ENCODE measurements around the gene PELI1.
"Not testable (repeated sequence)": the region's sequence is repeated elsewhere in the genome, so short reads cannot be mapped to it uniquely, and the experiment has no call there.

The PELI1 gene

GRCh38 chr2:64101141-64101591, 43.1 kb downstream of the PELI1 start:
- no peak overlapping the region for H3K4me3 ChIP-seq (ENCODE audit: low read depth, low read length)
- H3K36me3 ChIP-seq (ENCODE audit: control insufficient read depth, insufficient read depth, low read length), result peaks cover 2% of the 10 kb centered on the region
- H3K9ac ChIP-seq (ENCODE audit: low read depth, low read length), result no peak overlapping the region
- peaks cover 2% of the 10 kb centered on the region for H3K4me1 ChIP-seq (ENCODE audit: control insufficient read depth, insufficient read depth, low read length)
- no peaks in the 10 kb centered on the region for H3K9me3 ChIP-seq (ENCODE audit: control insufficient read depth, insufficient read depth, low read length)
- H3K27me3 ChIP-seq (ENCODE audit: control insufficient read depth, insufficient read depth, low read length), result no peaks in the 10 kb centered on the region

- H3K9ac ChIP-seq (ENCODE audit: low read depth, low read length); H3K4me3 ChIP-seq (ENCODE audit: low read depth, low read length); H3K36me3 ChIP-seq (ENCODE audit: control insufficient read depth, insufficient read depth, low read length); H3K9me3 ChIP-seq (ENCODE audit: control insufficient read depth, insufficient read depth, low read length); H3K4me1 ChIP-seq (ENCODE audit: control insufficient read depth, insufficient read depth, low read length); H3K27me3 ChIP-seq (ENCODE audit: control insufficient read depth, insufficient read depth, low read length): not testable (repeated sequence)
Measured at GRCh38 chr2:64100584-64100983, 43.6 kb downstream of the PELI1 start.

DNA sequence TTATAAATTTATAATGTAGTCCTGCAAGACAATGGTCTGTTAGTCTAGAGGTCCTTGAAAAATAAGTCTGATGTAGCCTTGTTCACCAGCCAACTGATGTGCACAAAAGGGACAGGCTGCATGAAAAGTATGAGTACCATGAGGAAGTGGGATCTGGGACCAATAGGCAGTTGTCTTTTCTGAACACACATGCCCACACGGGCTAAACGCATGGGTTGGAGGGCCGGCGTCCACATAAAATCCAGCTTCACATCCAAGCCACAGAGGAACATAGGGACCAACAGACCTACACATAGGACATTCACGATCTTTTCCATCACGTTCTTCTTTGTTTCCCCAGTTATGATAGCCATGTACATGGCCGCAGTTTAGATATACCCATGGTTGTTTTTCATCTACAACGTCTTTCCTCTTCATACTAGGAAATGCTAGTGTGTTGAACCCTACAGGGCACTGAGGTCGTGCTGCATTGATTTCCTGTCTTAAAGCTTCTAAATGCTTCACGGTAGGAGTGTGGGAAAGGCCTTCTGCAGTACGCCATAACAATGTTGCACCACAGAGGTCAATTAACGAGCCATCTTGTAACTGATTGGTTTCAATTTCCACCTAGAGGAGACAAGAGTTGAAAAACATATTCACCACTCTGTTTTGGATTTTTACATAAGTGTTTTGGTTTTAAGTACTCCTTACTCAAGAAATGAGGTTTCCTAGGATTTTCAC, 49.4 kb downstream of the PELI1 start:
- H3K27me3 ChIP-seq (ENCODE audit: control insufficient read depth, insufficient read depth, low read length), result no peaks in the 10 kb centered on the region
- no peaks in the 10 kb centered on the region for H3K4me1 ChIP-seq (ENCODE audit: control insufficient read depth, insufficient read depth, low read length)
- H3K4me3 ChIP-seq (ENCODE audit: low read depth, low read length), result no peak overlapping the region
- H3K9me3 ChIP-seq (ENCODE audit: control insufficient read depth, insufficient read depth, low read length), result no peaks in the 10 kb centered on the region
- H3K36me3 ChIP-seq (ENCODE audit: control insufficient read depth, insufficient read depth, low read length), result peaks cover 16% of the 10 kb centered on the region
- H3K9ac ChIP-seq (ENCODE audit: low read depth, low read length), result no peak overlapping the region

GRCh38 chr2:64093341-64093740, 50.9 kb downstream of the PELI1 start:
- no peaks in the 10 kb centered on the region for H3K4me1 ChIP-seq (ENCODE audit: control insufficient read depth, insufficient read depth, low read length)
- H3K27me3 ChIP-seq (ENCODE audit: control insufficient read depth, insufficient read depth, low read length), result no peaks in the 10 kb centered on the region
- H3K4me3 ChIP-seq (ENCODE audit: low read depth, low read length), result no peak overlapping the region
- H3K9ac ChIP-seq (ENCODE audit: low read depth, low read length), result no peak overlapping the region
- H3K36me3 ChIP-seq (ENCODE audit: control insufficient read depth, insufficient read depth, low read length), result peaks cover 16% of the 10 kb centered on the region
- H3K9me3 ChIP-seq (ENCODE audit: control insufficient read depth, insufficient read depth, low read length), result no peaks in the 10 kb centered on the region

- Histone ChIP-seq H3K36me3 (ENCODE audit: control insufficient read depth, insufficient read depth, low read length) (peaks cover 16% of the 10 kb centered on the region), H3K4me3 (ENCODE audit: low read depth, low read length) (no peak overlapping the region), H3K9ac (ENCODE audit: low read depth, low read length) (no peak overlapping the region), H3K9me3 (ENCODE audit: control insufficient read depth, insufficient read depth, low read length) (no peaks in the 10 kb centered on the region), H3K4me1 (ENCODE audit: control insufficient read depth, insufficient read depth, low read length) (no peaks in the 10 kb centered on the region), H3K27me3 (ENCODE audit: control insufficient read depth, insufficient read depth, low read length) (no peaks in the 10 kb centered on the region)
Measured at GRCh38 chr2:64092502-64092901, 51.7 kb downstream of the PELI1 start.

DNA sequence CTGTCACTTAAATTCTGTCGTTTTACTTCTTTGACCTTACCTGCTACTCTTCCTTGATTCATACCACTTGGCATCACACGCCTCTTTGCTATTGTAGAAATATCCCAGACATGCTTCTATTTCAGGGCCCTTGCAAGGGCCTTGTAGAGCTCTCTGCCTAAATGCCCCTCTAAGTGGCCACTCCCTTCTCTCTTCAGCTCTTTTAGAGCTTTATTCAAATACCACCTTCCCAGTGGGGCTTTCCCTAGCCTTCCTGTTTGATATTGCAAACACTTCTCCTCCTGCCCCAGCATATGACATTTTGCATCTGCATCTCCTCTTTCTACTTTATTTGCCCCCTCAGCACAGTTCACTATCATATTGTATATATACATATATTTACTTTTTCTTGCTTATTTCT, 54.0 kb downstream of the PELI1 start:
- Histone ChIP-seq H3K9ac (ENCODE audit: low read depth, low read length) (no peak overlapping the region), H3K36me3 (ENCODE audit: control insufficient read depth, insufficient read depth, low read length) (peaks cover 7% of the 10 kb centered on the region), H3K9me3 (ENCODE audit: control insufficient read depth, insufficient read depth, low read length) (no peaks in the 10 kb centered on the region), H3K27me3 (ENCODE audit: control insufficient read depth, insufficient read depth, low read length) (no peaks in the 10 kb centered on the region), H3K4me3 (ENCODE audit: low read depth, low read length) (no peak overlapping the region), H3K4me1 (ENCODE audit: control insufficient read depth, insufficient read depth, low read length) (no peaks in the 10 kb centered on the region)

GRCh38 chr2:64086347-64087082, 57.7 kb downstream of the PELI1 start:
- Histone ChIP-seq H3K4me1 (ENCODE audit: control insufficient read depth, insufficient read depth, low read length) (no peaks in the 10 kb centered on the region), H3K4me3 (ENCODE audit: low read depth, low read length) (no peak overlapping the region), H3K27me3 (ENCODE audit: control insufficient read depth, insufficient read depth, low read length) (no peaks in the 10 kb centered on the region), H3K36me3 (ENCODE audit: control insufficient read depth, insufficient read depth, low read length) (no peaks in the 10 kb centered on the region), H3K9me3 (ENCODE audit: control insufficient read depth, insufficient read depth, low read length) (no peaks in the 10 kb centered on the region), H3K9ac (ENCODE audit: low read depth, low read length) (no peak overlapping the region)

DNA sequence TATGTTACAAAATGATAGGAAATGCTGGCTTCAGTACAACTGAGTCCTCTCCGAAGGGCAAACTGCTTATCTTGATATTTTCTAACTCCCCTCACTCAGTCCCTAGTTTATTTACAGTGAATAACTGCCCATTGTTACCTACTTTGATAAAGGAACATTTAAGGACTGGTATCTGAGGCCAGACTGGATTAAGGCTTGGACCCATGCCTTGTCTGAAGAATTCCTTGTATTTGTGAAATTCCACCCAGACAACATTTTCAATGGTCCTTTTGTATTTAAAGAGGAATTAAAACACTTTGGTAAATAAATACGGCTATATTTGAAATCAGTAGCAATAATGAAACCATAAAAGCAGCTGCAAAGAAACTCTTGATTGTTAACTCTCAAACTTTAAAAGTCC, 58.3 kb downstream of the PELI1 start:
- H3K36me3 ChIP-seq (ENCODE audit: control insufficient read depth, insufficient read depth, low read length), result no peaks in the 10 kb centered on the region
- no peak overlapping the region for H3K4me3 ChIP-seq (ENCODE audit: low read depth, low read length)
- no peaks in the 10 kb centered on the region for H3K4me1 ChIP-seq (ENCODE audit: control insufficient read depth, insufficient read depth, low read length)
- no peaks in the 10 kb centered on the region for H3K9me3 ChIP-seq (ENCODE audit: control insufficient read depth, insufficient read depth, low read length)
- no peak overlapping the region for H3K9ac ChIP-seq (ENCODE audit: low read depth, low read length)
- no peaks in the 10 kb centered on the region for H3K27me3 ChIP-seq (ENCODE audit: control insufficient read depth, insufficient read depth, low read length)

GRCh38 chr2:64081046-64081445, 63.2 kb downstream of the PELI1 start:
- no peaks in the 10 kb centered on the region for H3K9me3 ChIP-seq (ENCODE audit: control insufficient read depth, insufficient read depth, low read length)
- H3K27me3 ChIP-seq (ENCODE audit: control insufficient read depth, insufficient read depth, low read length), result no peaks in the 10 kb centered on the region
- peaks cover under 1% of the 10 kb centered on the region for H3K4me1 ChIP-seq (ENCODE audit: control insufficient read depth, insufficient read depth, low read length)
- no peak overlapping the region for H3K9ac ChIP-seq (ENCODE audit: low read depth, low read length)
- no peak overlapping the region for H3K4me3 ChIP-seq (ENCODE audit: low read depth, low read length)
- H3K36me3 ChIP-seq (ENCODE audit: control insufficient read depth, insufficient read depth, low read length), result no peaks in the 10 kb centered on the region

- no peak overlapping the region for H3K4me3 ChIP-seq (ENCODE audit: low read depth, low read length)
- H3K36me3 ChIP-seq (ENCODE audit: control insufficient read depth, insufficient read depth, low read length), result no peaks in the 10 kb centered on the region
- peaks cover 2% of the 10 kb centered on the region for H3K4me1 ChIP-seq (ENCODE audit: control insufficient read depth, insufficient read depth, low read length)
- H3K9me3 ChIP-seq (ENCODE audit: control insufficient read depth, insufficient read depth, low read length), result no peaks in the 10 kb centered on the region
- H3K9ac ChIP-seq (ENCODE audit: low read depth, low read length), result no peak overlapping the region
- H3K27me3 ChIP-seq (ENCODE audit: control insufficient read depth, insufficient read depth, low read length), result no peaks in the 10 kb centered on the region
Measured at GRCh38 chr2:64080179-64080578, 64.0 kb downstream of the PELI1 start.

GRCh38 chr2:64079688-64080087, 64.5 kb downstream of the PELI1 start:
- H3K27me3 ChIP-seq (ENCODE audit: control insufficient read depth, insufficient read depth, low read length); H3K9me3 ChIP-seq (ENCODE audit: control insufficient read depth, insufficient read depth, low read length); H3K4me3 ChIP-seq (ENCODE audit: low read depth, low read length); H3K36me3 ChIP-seq (ENCODE audit: control insufficient read depth, insufficient read depth, low read length); H3K4me1 ChIP-seq (ENCODE audit: control insufficient read depth, insufficient read depth, low read length); H3K9ac ChIP-seq (ENCODE audit: low read depth, low read length): not testable (repeated sequence)

DNA sequence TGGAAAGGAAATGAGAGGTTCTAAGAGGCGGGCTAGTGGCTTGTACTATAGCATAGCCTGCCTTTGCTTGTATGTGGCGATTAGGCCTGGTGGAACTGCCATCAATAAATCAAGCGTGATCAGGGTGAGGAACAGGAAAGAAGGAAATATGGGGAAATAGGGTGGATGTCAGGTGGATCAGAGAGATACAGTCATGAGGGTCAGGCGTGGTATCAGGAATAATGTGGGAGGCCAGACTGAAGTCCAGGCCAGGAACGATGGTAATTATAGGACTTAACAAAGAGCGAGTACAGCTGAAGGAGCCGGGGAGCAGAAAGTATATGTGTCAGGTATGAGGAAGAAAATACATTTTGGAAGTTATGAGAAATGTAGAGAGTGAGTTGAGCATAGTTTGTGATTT, 67.4 kb downstream of the PELI1 start:
- H3K9me3 ChIP-seq (ENCODE audit: control insufficient read depth, insufficient read depth, low read length), result not testable (repeated sequence)

More for the DNA sequence above, 67.4 kb downstream of the PELI1 start:
- H3K4me1 ChIP-seq (ENCODE audit: control insufficient read depth, insufficient read depth, low read length); H3K9ac ChIP-seq (ENCODE audit: low read depth, low read length); H3K4me3 ChIP-seq (ENCODE audit: low read depth, low read length); H3K36me3 ChIP-seq (ENCODE audit: control insufficient read depth, insufficient read depth, low read length); H3K27me3 ChIP-seq (ENCODE audit: control insufficient read depth, insufficient read depth, low read length): not testable (repeated sequence)
